Measurements from ENCODE around the gene KCNJ2.

The KCNJ2 gene

GRCh38 chr17:70181376-70181775, 12.0 kb downstream of the KCNJ2 start:
- Histone ChIP-seq H3K4me1 (ENCODE audit: control insufficient read depth, insufficient read depth, low read depth, low read length) (no peaks in the 10 kb centered on the region), H3K36me3 (ENCODE audit: control insufficient read depth in 1 of 2, insufficient read depth in 2 of 2, low read depth in 1 of 2, low read length in 2 of 2) (peaks cover 3 to 10% of the 10 kb centered on the region in 2 experiments), H4K91ac (ENCODE audit: low read length) (no peak overlapping the region), H3K4me2 (ENCODE audit: low read length, poor library complexity, severe bottlenecking) (no peak overlapping the region), H2BK5ac (ENCODE audit: low read depth, low read length, poor library complexity, severe bottlenecking) (no peak overlapping the region), H3K23ac (ENCODE audit: low read length in 2 of 2) (no peak overlapping the region), H3K27ac (ENCODE audit: low read length, poor library complexity, severe bottlenecking) (no peak overlapping the region), H2AK5ac (ENCODE audit: low read length, severe bottlenecking) (no peak overlapping the region), H3K79me1 (replicated peaks; ENCODE audit: low read length, poor library complexity, severe bottlenecking) (peaks cover 5% of the 10 kb centered on the region), H2BK120ac (ENCODE audit: low read depth, low read length) (no peak overlapping the region), H3K18ac (ENCODE audit: low read depth in 1 of 2, low read length in 2 of 2) (no peak overlapping the region), H3K27me3 (ENCODE audit: control insufficient read depth in 1 of 2, insufficient read depth in 1 of 2, low read length in 2 of 2) (no peaks in the 10 kb centered on the region), H3K9me3 (ENCODE audit: control insufficient read depth, low read length) (no peaks in the 10 kb centered on the region), H2BK15ac (ENCODE audit: low read depth, poor library complexity, severe bottlenecking) (no peak overlapping the region), H3K9ac (ENCODE audit: low read length) (no peak overlapping the region), H2AFZ (ENCODE audit: low read depth, low read length) (no peak overlapping the region), H4K8ac (ENCODE audit: low read length) (no peak overlapping the region), H3K14ac (ENCODE audit: low read length in 2 of 2) (no peak overlapping the region), H2BK12ac (ENCODE audit: low read length in 2 of 2) (no peak overlapping the region), H3K4ac (ENCODE audit: low read depth in 1 of 2, low read length in 2 of 2) (no peak overlapping the region), H3K4me3 (ENCODE audit: insufficient read depth in 1 of 2, low read depth in 1 of 2, low read length in 2 of 2) (no peak overlapping the region)
- 88% methylated on average over 4 of the region's 5 CpGs for WGBS
- DNase-seq, result no peak

GRCh38 chr17:70181866-70182265, 12.5 kb downstream of the KCNJ2 start:
- no peaks in the 10 kb centered on the region for H3K27me3 ChIP-seq (ENCODE audit: control insufficient read depth in 1 of 2, insufficient read depth in 1 of 2, low read length in 2 of 2)
- no peak overlapping the region for H2BK120ac ChIP-seq (ENCODE audit: low read depth, low read length)
- H2AFZ ChIP-seq (ENCODE audit: low read depth, low read length), result no peak overlapping the region
- H2BK12ac ChIP-seq (ENCODE audit: low read length in 2 of 2), result no peak overlapping the region
- H3K4me1 ChIP-seq (ENCODE audit: control insufficient read depth, insufficient read depth, low read depth, low read length), result no peaks in the 10 kb centered on the region
- H3K4me2 ChIP-seq (ENCODE audit: low read length, poor library complexity, severe bottlenecking), result no peak overlapping the region
- no peak overlapping the region for H3K23ac ChIP-seq (ENCODE audit: low read length in 2 of 2)
- H4K8ac ChIP-seq (ENCODE audit: low read length), result no peak overlapping the region
- no peak overlapping the region for H2AK5ac ChIP-seq (ENCODE audit: low read length, severe bottlenecking)
- H3K4ac ChIP-seq (ENCODE audit: low read depth in 1 of 2, low read length in 2 of 2), result no peak overlapping the region
- no peak overlapping the region for H3K27ac ChIP-seq (ENCODE audit: low read length, poor library complexity, severe bottlenecking)
- no peak overlapping the region for H3K18ac ChIP-seq (ENCODE audit: low read depth in 1 of 2, low read length in 2 of 2)
- no peak overlapping the region for H2BK5ac ChIP-seq (ENCODE audit: low read depth, low read length, poor library complexity, severe bottlenecking)
- H3K4me3 ChIP-seq (ENCODE audit: insufficient read depth in 1 of 2, low read depth in 1 of 2, low read length in 2 of 2), result no peak overlapping the region
- no peak overlapping the region for H3K14ac ChIP-seq (ENCODE audit: low read length in 2 of 2)
- 96% methylated on average over 3 of the region's 3 CpGs for WGBS
- no peak overlapping the region for H4K91ac ChIP-seq (ENCODE audit: low read length)
- DNase-seq, result no peak
- H3K79me1 ChIP-seq (replicated peaks; ENCODE audit: low read length, poor library complexity, severe bottlenecking), result peaks cover 5% of the 10 kb centered on the region
- H3K9ac ChIP-seq (ENCODE audit: low read length), result no peak overlapping the region
- peaks cover 3 to 6% of the 10 kb centered on the region in 2 experiments for H3K36me3 ChIP-seq (ENCODE audit: control insufficient read depth in 1 of 2, insufficient read depth in 2 of 2, low read depth in 1 of 2, low read length in 2 of 2)
- no peak overlapping the region for H2BK15ac ChIP-seq (ENCODE audit: low read depth, poor library complexity, severe bottlenecking)
- H3K9me3 ChIP-seq (ENCODE audit: control insufficient read depth, low read length), result no peaks in the 10 kb centered on the region

GRCh38 chr17:70183508-70183907, 14.2 kb downstream of the KCNJ2 start:
- DNase-seq, result no peak
- Histone ChIP-seq H3K9me3 (ENCODE audit: control insufficient read depth, low read length) (no peaks in the 10 kb centered on the region), H3K36me3 (ENCODE audit: control insufficient read depth in 1 of 2, insufficient read depth in 2 of 2, low read depth in 1 of 2, low read length in 2 of 2) (no peaks in the 10 kb centered on the region), H3K4ac (ENCODE audit: low read depth in 1 of 2, low read length in 2 of 2) (no peak overlapping the region), H4K91ac (ENCODE audit: low read length) (no peak overlapping the region), H2BK15ac (ENCODE audit: low read depth, poor library complexity, severe bottlenecking) (no peak overlapping the region), H3K23ac (ENCODE audit: low read length in 2 of 2) (no peak overlapping the region), H3K4me2 (ENCODE audit: low read length, poor library complexity, severe bottlenecking) (no peak overlapping the region), H3K27me3 (ENCODE audit: control insufficient read depth in 1 of 2, insufficient read depth in 1 of 2, low read length in 2 of 2) (no peaks in the 10 kb centered on the region), H4K8ac (ENCODE audit: low read length) (no peak overlapping the region), H2BK12ac (ENCODE audit: low read length in 2 of 2) (no peak overlapping the region), H3K4me1 (ENCODE audit: control insufficient read depth, insufficient read depth, low read depth, low read length) (no peaks in the 10 kb centered on the region), H2BK120ac (ENCODE audit: low read depth, low read length) (no peak overlapping the region), H3K79me1 (replicated peaks; ENCODE audit: low read length, poor library complexity, severe bottlenecking) (peaks cover 2% of the 10 kb centered on the region), H3K27ac (ENCODE audit: low read length, poor library complexity, severe bottlenecking) (no peak overlapping the region), H3K4me3 (ENCODE audit: insufficient read depth in 1 of 2, low read depth in 1 of 2, low read length in 2 of 2) (no peak overlapping the region), H3K9ac (ENCODE audit: low read length) (no peak overlapping the region), H3K18ac (ENCODE audit: low read depth in 1 of 2, low read length in 2 of 2) (no peak overlapping the region), H2BK5ac (ENCODE audit: low read depth, low read length, poor library complexity, severe bottlenecking) (no peak overlapping the region), H2AK5ac (ENCODE audit: low read length, severe bottlenecking) (no peak overlapping the region), H3K14ac (ENCODE audit: low read length in 2 of 2) (no peak overlapping the region), H2AFZ (ENCODE audit: low read depth, low read length) (no peak overlapping the region)
- WGBS, result 96% methylated on average over 2 of the region's 4 CpGs

DNA sequence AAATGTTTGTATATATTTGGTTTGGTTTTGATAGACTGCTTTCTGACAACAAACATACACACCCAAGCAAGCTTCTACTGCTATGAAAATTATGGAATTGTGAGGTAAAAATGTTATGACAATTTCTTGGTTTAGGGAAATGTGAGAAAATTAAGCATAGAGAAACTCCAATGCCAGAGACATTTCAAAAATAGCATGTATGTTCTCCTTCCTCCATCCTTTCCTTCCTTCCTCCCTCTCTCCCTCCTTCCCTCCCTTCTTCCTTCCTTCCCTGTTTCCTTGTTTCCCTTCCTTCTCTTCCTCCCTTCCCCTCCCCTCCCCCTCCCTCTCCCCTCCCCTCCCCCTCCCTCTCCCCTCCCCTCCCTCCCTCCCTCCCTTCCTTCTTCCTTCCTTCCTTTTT, 14.9 kb downstream of the KCNJ2 start:
- peaks cover 2% of the 10 kb centered on the region for H3K79me1 ChIP-seq (replicated peaks; ENCODE audit: low read length, poor library complexity, severe bottlenecking)
- H2BK120ac ChIP-seq (ENCODE audit: low read depth, low read length), result no peak overlapping the region
- no peak overlapping the region for H2AFZ ChIP-seq (ENCODE audit: low read depth, low read length)
- H2BK15ac ChIP-seq (ENCODE audit: low read depth, poor library complexity, severe bottlenecking), result no peak overlapping the region
- H3K4me1 ChIP-seq (ENCODE audit: control insufficient read depth, insufficient read depth, low read depth, low read length), result no peaks in the 10 kb centered on the region
- H3K36me3 ChIP-seq (ENCODE audit: control insufficient read depth in 1 of 2, insufficient read depth in 2 of 2, low read depth in 1 of 2, low read length in 2 of 2), result no peaks in the 10 kb centered on the region
- no peaks in the 10 kb centered on the region for H3K27me3 ChIP-seq (ENCODE audit: control insufficient read depth in 1 of 2, insufficient read depth in 1 of 2, low read length in 2 of 2)
- H3K18ac ChIP-seq (ENCODE audit: low read depth in 1 of 2, low read length in 2 of 2), result no peak overlapping the region
- no peak overlapping the region for H2AK5ac ChIP-seq (ENCODE audit: low read length, severe bottlenecking)
- H3K4me3 ChIP-seq (ENCODE audit: insufficient read depth in 1 of 2, low read depth in 1 of 2, low read length in 2 of 2), result no peak overlapping the region
- H3K4ac ChIP-seq (ENCODE audit: low read depth in 1 of 2, low read length in 2 of 2), result no peak overlapping the region
- H3K23ac ChIP-seq (ENCODE audit: low read length in 2 of 2), result no peak overlapping the region
- no peak overlapping the region for H3K14ac ChIP-seq (ENCODE audit: low read length in 2 of 2)
- no peak for DNase-seq
- no peak overlapping the region for H3K4me2 ChIP-seq (ENCODE audit: low read length, poor library complexity, severe bottlenecking)
- no peak overlapping the region for H4K8ac ChIP-seq (ENCODE audit: low read length)
- no peaks in the 10 kb centered on the region for H3K9me3 ChIP-seq (ENCODE audit: control insufficient read depth, low read length)
- no peak overlapping the region for H2BK12ac ChIP-seq (ENCODE audit: low read length in 2 of 2)
- no peak overlapping the region for H3K27ac ChIP-seq (ENCODE audit: low read length, poor library complexity, severe bottlenecking)
- H4K91ac ChIP-seq (ENCODE audit: low read length), result no peak overlapping the region
- no peak overlapping the region for H2BK5ac ChIP-seq (ENCODE audit: low read depth, low read length, poor library complexity, severe bottlenecking)
- no peak overlapping the region for H3K9ac ChIP-seq (ENCODE audit: low read length)
